ENCODE data around the gene RHBDD1.

RHBDD1 gene

DNA sequence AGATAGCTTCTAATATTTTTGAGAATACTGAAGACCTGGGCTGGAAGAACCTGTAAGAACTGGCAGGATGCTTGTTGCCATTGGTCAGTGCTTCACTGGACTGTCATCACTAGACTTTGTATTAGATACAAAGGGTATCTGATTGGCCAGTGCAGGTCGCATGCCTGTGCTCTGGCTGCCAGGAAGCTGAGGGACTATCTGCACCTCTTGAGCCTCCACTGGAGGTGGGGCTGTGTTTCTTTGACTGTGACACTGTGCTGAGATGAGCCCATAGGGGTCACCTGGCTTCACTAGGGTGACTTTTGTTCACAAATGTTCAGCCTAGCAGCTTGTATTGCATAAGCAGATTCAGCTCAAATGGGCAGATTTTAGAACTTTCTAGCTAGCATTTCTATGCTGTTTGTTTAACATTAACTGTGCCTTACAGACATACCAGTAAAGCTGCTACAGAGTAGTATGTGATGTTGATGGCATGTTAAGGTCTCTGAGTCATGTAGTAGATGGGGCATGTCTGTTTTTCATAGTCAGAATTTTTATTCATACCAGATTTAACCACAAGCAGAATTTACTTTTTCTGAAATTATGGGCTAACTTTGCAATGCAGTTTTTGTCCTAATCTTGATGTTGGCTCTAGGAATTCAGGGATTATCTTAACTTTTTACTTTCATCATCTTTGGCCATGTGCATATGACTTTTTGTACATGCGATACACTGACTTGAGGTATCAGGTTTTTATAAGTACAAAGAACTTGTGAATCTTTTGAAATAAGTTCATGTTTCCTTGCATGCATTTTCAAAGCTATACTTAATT is 56.1 kb downstream of the RHBDD1 start:
- Mint-ChIP-seq H3K9me3 (no peaks in the 10 kb centered on the region), H3K4me3 (no peak overlapping the region), H3K36me3 (ENCODE audit: low read depth) (peaks cover 12% of the 10 kb centered on the region), H3K27me3 (ENCODE audit: low read depth) (no peaks in the 10 kb centered on the region), H3K27ac (no peak overlapping the region), H3K4me1 (ENCODE audit: low read depth) (no peaks in the 10 kb centered on the region)
- DNase-seq (ENCODE audit: low spot score) = no peak

- Mint-ChIP-seq H3K27ac (no peak overlapping the region), H3K27me3 (ENCODE audit: low read depth) (no peaks in the 10 kb centered on the region), H3K36me3 (ENCODE audit: low read depth) (peaks cover 16% of the 10 kb centered on the region), H3K9me3 (no peaks in the 10 kb centered on the region), H3K4me3 (no peak overlapping the region), H3K4me1 (ENCODE audit: low read depth) (no peaks in the 10 kb centered on the region)
- DNase-seq (ENCODE audit: low spot score) = no peak
Measured at GRCh38 chr2:226892729-226893128, 56.9 kb downstream of the RHBDD1 start.

- Mint-ChIP-seq H3K9me3 (no peaks in the 10 kb centered on the region), H3K4me3 (no peak overlapping the region), H3K27ac (no peak overlapping the region), H3K27me3 (ENCODE audit: low read depth) (no peaks in the 10 kb centered on the region), H3K36me3 (ENCODE audit: low read depth) (peaks cover 16% of the 10 kb centered on the region), H3K4me1 (ENCODE audit: low read depth) (no peaks in the 10 kb centered on the region)
- no peak for DNase-seq (ENCODE audit: low spot score)
Measured at GRCh38 chr2:226893216-226893615, 57.4 kb downstream of the RHBDD1 start.

- Mint-ChIP-seq H3K4me1 (ENCODE audit: low read depth) (no peaks in the 10 kb centered on the region), H3K4me3 (no peak overlapping the region), H3K27ac (no peak overlapping the region), H3K36me3 (ENCODE audit: low read depth) (peaks cover 16% of the 10 kb centered on the region), H3K9me3 (no peaks in the 10 kb centered on the region), H3K27me3 (ENCODE audit: low read depth) (no peaks in the 10 kb centered on the region)
- no peak for DNase-seq (ENCODE audit: low spot score)
Measured at GRCh38 chr2:226894752-226895151, 58.9 kb downstream of the RHBDD1 start.

DNA sequence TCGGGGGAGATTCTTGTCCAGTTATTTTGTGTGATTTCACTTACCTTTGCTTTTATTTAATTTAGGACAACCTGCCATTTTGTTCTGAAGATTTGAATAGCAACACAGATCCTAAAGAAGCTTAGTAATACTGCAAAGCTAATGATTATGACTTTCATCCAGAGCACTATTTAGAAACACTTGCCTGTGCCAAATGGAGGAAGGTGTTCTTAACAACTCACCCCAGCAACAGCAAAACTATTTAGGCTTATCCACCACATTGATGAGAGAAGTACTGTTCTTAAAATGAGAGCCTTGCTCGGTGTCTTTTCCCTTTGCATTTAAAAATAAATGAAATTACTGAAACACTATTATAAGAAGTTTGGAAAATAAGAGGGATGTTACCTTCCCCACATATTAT is 59.7 kb downstream of the RHBDD1 start:
- H3K4me1 Mint-ChIP-seq (ENCODE audit: low read depth) = no peaks in the 10 kb centered on the region
- DNase-seq (ENCODE audit: low spot score) = no peak
- H3K27me3 Mint-ChIP-seq (ENCODE audit: low read depth) = no peaks in the 10 kb centered on the region
- H3K36me3 Mint-ChIP-seq (ENCODE audit: low read depth) = peaks cover 16% of the 10 kb centered on the region
- H3K9me3 Mint-ChIP-seq = no peaks in the 10 kb centered on the region
- H3K27ac Mint-ChIP-seq = no peak overlapping the region
- no peak overlapping the region for H3K4me3 Mint-ChIP-seq

DNA sequence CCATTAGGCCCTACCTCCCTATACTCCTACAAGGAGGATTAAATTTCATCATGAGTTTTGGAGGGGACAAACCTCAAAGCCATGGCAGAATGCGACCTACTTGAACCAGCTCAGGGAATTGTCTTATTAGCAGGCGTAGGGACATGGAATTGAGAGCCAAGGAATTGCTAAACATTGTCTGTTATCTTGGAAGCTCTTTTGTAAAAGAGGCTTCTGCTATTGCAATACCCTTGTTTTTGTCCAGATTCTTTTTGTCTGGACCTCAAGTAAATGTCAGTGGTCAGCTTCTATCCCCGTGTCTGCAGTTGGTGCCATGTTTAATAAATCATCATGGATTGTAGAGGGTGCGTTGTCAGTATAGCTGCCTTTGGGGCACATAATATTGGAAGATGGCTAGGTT is 62.3 kb downstream of the RHBDD1 start:
- DNase-seq (ENCODE audit: low spot score) = no peak
- Mint-ChIP-seq H3K36me3 (ENCODE audit: low read depth) (peaks cover 13% of the 10 kb centered on the region), H3K27me3 (ENCODE audit: low read depth) (no peaks in the 10 kb centered on the region), H3K4me1 (ENCODE audit: low read depth) (peaks cover 7% of the 10 kb centered on the region), H3K27ac (no peak overlapping the region), H3K9me3 (no peaks in the 10 kb centered on the region), H3K4me3 (no peak overlapping the region)

- no peak for DNase-seq (ENCODE audit: low spot score)
- no peaks in the 10 kb centered on the region for H3K9me3 Mint-ChIP-seq
- peaks cover 16% of the 10 kb centered on the region for H3K36me3 Mint-ChIP-seq (ENCODE audit: low read depth)
- no peak overlapping the region for H3K4me3 Mint-ChIP-seq
- no peak overlapping the region for H3K27ac Mint-ChIP-seq
- no peaks in the 10 kb centered on the region for H3K27me3 Mint-ChIP-seq (ENCODE audit: low read depth)
- H3K4me1 Mint-ChIP-seq (ENCODE audit: low read depth) = peaks cover 7% of the 10 kb centered on the region
Measured at GRCh38 chr2:226898897-226899296, 63.0 kb downstream of the RHBDD1 start.

- Mint-ChIP-seq H3K27me3 (ENCODE audit: low read depth) (no peaks in the 10 kb centered on the region), H3K27ac (no peak overlapping the region), H3K36me3 (ENCODE audit: low read depth) (peaks cover 10% of the 10 kb centered on the region)
Measured at GRCh38 chr2:226902041-226902966, 66.5 kb downstream of the RHBDD1 start.

GRCh38 chr2:226903179-226903578 is 67.3 kb downstream of the RHBDD1 start:
- Mint-ChIP-seq H3K4me3 (no peak overlapping the region), H3K27ac (no peak overlapping the region), H3K36me3 (ENCODE audit: low read depth) (peaks cover 8% of the 10 kb centered on the region)

More at GRCh38 chr2:226902041-226902966, 66.5 kb downstream of the RHBDD1 start:
- Mint-ChIP-seq H3K4me1 (ENCODE audit: low read depth) (peaks cover 13% of the 10 kb centered on the region), H3K4me3 (no peak overlapping the region), H3K9me3 (no peaks in the 10 kb centered on the region)
- no peak for DNase-seq (ENCODE audit: low spot score)

DNA sequence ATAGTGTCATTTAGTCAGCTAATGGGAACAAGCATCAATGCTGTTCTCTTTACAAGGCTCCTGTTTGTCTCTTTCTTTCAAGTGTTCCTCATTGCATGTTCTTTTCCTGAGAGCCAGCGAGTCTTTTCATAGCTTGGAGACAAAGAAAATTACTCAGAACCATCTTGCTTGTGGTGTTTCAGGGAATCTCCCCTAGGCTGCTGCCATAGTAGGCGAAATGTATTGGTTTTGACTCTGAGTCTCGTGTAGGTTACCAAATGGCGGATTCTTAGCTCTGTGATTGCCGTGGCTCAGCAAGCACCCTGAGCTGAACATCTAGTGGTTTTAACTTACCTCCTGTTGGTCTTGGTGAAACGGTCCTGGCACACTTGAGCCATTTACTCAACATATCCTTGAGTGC is 68.7 kb downstream of the RHBDD1 start:
- Mint-ChIP-seq H3K9me3 (no peaks in the 10 kb centered on the region), H3K4me1 (ENCODE audit: low read depth) (peaks cover 13% of the 10 kb centered on the region), H3K27ac (no peak overlapping the region), H3K36me3 (ENCODE audit: low read depth) (peaks cover 8% of the 10 kb centered on the region), H3K4me3 (no peak overlapping the region), H3K27me3 (ENCODE audit: low read depth) (no peaks in the 10 kb centered on the region)
- no peak for DNase-seq (ENCODE audit: low spot score)

More at GRCh38 chr2:226903179-226903578, 67.3 kb downstream of the RHBDD1 start:
- H3K4me1 Mint-ChIP-seq (ENCODE audit: low read depth) = peaks cover 13% of the 10 kb centered on the region
- no peaks in the 10 kb centered on the region for H3K9me3 Mint-ChIP-seq
- no peak for DNase-seq (ENCODE audit: low spot score)
- H3K27me3 Mint-ChIP-seq (ENCODE audit: low read depth) = no peaks in the 10 kb centered on the region

DNA sequence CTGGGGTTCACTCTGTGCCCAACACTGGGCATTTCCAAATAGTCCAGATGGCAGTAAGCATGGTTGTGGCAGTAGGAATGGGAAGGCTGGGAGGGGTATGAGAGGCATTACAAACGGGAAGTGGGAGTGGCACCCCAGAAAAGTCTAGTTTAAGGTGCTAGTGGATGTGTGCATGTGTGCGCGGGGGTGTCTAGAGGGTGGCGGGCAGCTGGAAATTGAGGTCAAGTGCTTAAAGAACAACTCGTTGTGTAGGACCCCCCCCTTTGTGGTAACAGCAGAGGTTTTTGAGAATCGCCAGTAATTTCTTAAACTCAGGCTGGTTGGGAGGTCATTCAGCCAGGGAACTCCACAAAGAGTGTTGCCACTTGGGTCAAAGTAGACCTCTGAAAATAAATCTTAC is 69.9 kb downstream of the RHBDD1 start:
- Mint-ChIP-seq H3K4me3 (no peak overlapping the region), H3K27ac (no peak overlapping the region), H3K9me3 (no peaks in the 10 kb centered on the region), H3K27me3 (ENCODE audit: low read depth) (no peaks in the 10 kb centered on the region), H3K4me1 (ENCODE audit: low read depth) (peaks cover 13% of the 10 kb centered on the region), H3K36me3 (ENCODE audit: low read depth) (peaks cover 9% of the 10 kb centered on the region)
- DNase-seq (ENCODE audit: low spot score) = no peak

GRCh38 chr2:226906163-226906693 is 70.4 kb downstream of the RHBDD1 start:
- no peak overlapping the region for H3K27ac Mint-ChIP-seq
- peaks cover 14% of the 10 kb centered on the region for H3K4me1 Mint-ChIP-seq (ENCODE audit: low read depth)
- no peak for DNase-seq (ENCODE audit: low spot score)

DNA sequence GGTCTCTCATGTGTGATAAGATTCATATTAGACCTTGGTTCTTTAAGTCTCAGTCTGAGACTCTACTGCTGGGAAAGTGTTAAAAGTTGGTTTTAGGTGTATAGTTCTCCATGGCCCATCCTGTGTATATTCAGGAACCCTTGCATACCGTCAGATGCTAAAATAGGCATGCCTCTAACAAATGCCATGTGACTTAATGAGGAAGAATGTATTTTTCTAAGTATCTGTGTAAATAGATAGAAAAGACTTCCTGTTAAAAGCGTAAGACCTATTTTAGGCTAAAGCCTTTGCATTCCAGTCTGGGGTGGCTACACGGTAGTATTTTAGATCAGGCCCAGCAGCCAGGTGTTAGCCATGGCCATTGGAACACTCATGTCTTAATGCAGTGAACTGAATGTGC is 73.3 kb downstream of the RHBDD1 start:
- no peaks in the 10 kb centered on the region for H3K27me3 Mint-ChIP-seq (ENCODE audit: low read depth)
- no peak for DNase-seq (ENCODE audit: low spot score)
- H3K4me1 Mint-ChIP-seq (ENCODE audit: low read depth) = peaks cover 8% of the 10 kb centered on the region
- H3K4me3 Mint-ChIP-seq = no peak overlapping the region
- H3K27ac Mint-ChIP-seq = no peak overlapping the region
- no peaks in the 10 kb centered on the region for H3K9me3 Mint-ChIP-seq
- peaks cover 15% of the 10 kb centered on the region for H3K36me3 Mint-ChIP-seq (ENCODE audit: low read depth)

More at GRCh38 chr2:226906163-226906693, 70.4 kb downstream of the RHBDD1 start:
- H3K4me3 Mint-ChIP-seq = no peak overlapping the region
- H3K9me3 Mint-ChIP-seq = no peaks in the 10 kb centered on the region
- peaks cover 13% of the 10 kb centered on the region for H3K36me3 Mint-ChIP-seq (ENCODE audit: low read depth)
- H3K27me3 Mint-ChIP-seq (ENCODE audit: low read depth) = no peaks in the 10 kb centered on the region

GRCh38 chr2:226909836-226910235 is 74.0 kb downstream of the RHBDD1 start:
- Mint-ChIP-seq H3K27me3 (ENCODE audit: low read depth) (no peaks in the 10 kb centered on the region), H3K27ac (no peak overlapping the region), H3K36me3 (ENCODE audit: low read depth) (peaks cover 18% of the 10 kb centered on the region), H3K4me3 (no peak overlapping the region), H3K4me1 (ENCODE audit: low read depth) (peaks cover 8% of the 10 kb centered on the region), H3K9me3 (no peaks in the 10 kb centered on the region)
- DNase-seq (ENCODE audit: low spot score) = no peak

All from T-helper 2 cell treated with Interferon-gamma antibody and Interleukin-4, amounts not matched to agents 5 μg/mL and 100 μg/mL, for 36 hours (primary cell).